ENCODE measurements around the gene MSX1.

The MSX1 gene

DNA sequence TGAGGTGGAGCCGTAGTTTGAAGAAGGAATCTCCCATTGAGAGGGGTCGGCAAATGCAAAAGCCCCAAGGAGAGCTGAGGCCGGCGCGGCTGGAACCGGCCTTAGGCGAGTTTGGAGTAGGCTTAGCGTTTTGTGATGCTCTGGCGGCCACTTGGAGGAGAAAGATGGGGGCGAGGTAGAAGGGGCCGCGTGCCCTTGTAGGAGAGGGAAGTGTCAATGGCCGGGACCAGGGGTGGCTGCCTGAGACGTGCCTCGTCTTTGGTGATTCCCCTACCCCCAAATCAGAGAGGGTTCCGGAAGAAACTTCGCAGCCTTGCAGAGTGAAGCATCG is 11.7 kb downstream of the MSX1 start:
- no peak for DNase-seq

DNA sequence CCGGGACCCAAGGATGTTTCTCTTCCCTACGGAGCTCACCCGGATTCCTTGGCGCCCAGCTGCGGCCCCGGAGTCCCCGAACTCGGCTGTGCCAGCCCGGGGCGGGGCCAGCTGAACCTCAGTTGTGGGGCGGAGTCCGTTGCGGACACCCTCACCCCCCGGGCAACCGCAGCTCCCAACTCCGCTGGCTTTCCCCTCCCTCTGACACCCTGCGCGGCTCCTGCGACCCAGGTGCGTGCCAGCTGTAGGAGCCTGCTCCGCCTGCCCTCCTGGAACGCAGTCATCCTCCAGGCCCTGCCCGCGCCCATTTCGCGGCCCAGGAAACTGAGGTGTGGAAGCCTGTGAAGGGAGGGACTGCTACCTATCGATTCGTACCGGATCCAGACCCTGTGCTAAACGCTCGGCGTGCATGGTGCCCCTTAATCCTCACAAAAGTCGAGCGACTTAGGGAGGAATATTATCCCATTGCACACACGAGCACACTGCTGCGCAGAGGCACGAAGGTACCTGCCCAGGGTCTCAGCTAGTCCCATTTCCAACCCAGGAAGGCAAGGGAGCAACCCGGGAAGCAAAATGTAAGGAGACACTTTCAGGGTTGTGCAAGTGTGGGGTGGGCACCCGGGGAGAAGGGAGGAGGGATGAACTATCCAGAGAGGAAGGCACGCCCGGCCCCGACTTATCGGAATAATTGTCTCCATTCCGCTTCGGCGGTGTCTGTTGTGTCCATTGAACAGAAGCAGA is 12.3 kb downstream of the MSX1 start:
- no peak for DNase-seq

DNA sequence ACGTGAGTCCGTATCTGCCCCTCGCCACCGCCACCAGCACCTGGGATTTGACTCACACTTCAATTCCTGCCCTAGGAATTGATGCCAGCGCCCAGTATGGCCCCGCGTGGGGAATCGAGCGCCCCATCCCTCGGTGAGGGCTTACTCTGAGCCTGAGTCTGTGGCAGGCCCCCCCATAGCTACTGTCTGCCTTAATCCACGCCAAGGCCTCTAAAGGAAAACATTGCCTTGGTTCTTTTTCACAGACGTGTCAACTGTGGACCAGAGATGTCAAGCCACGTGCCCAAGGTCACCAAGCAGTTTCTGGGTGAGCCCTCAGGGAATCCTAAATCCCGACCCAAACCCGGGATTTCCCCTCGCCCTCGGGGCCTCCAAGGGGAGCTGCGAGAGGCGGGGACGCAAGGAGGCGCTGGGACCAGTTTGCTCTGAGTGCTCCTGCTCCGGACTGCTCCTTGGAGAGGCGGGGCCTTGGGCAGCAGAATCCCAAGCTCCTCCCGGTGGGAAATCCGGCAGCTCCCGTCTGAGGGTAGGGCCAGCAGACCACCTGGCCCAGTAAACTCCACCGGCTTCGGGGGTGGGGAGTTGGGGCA is 12.9 kb downstream of the MSX1 start:
- DNase-seq, result no peak

DNA sequence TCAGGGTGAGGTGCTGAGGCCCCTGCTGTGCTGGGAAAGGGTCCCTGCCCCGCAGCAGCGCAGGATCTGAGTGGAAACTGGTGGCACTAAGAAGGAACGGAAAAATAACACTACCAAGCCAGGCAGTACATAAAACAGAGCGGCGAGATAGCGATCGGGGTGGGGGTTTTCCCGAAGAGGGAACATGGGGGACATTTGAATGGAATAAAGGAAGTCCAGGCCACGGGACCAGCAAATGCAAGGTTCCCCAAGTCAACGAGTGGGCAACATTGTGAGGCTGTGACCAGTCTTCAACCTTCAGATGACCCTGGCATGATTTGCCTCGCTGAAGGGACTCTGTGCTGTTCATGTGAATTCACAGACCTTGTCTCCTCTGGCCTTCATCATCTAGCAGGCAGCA is 13.7 kb downstream of the MSX1 start:
- no peak for DNase-seq

DNA sequence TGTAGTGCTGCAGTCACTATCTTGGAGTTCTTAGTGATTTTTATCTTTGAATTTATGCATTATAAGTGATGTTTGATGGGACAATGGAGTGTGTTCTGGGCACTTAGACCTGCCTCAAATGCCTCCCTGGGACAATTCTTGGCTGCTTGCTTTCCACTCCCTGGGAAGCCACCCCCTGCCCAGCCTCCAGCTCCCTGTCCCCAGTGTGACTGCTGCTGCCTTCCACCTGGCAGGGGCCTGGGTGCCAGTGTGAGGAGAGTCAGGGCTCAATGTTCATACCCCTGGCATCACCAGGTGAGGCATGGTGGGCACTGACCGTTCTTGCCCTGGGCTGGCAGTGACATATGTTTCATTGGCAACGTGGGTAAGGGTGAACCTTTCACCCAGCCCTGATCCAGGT is 14.8 kb downstream of the MSX1 start:
- no peak for DNase-seq

DNA sequence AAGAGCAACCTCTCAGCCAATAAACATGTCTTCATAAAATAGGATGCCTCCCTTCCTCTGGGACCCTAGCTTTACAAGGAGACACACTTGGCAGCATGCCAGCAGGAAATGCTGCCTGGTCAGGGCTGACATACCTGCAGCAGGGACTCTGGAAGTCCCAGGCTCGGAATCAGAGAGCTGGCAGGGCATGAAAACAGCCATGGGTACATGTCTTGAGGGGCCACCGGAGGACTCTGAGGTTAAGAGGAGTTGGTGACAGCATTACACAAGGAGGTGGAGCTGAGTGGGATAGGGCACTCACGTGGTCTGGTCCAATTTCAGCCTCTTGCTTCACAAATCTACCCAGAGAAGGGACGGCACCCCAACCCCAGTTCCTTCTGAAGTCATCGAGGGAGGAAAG is 15.7 kb downstream of the MSX1 start:
- DNase-seq, result no peak

DNA sequence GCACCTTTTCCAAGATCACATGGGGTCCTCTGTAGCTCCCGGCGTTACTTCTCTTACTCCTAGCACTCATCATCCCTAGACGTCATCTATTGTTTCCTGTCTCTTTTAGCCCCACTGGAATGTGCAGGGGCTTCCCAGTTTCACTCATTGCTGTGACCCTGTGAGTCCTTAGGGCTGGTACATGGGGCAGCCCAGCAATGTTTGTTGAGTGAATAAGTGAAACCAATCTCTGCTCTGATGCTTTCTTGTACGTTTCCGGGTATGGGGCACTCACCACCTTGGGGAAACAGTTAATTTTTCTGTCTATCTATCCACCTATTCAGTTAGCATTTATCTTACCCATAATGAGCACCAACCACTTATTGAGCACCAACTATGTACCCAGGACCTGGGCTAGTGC is 16.1 kb downstream of the MSX1 start:
- DNase-seq, result no peak

DNA sequence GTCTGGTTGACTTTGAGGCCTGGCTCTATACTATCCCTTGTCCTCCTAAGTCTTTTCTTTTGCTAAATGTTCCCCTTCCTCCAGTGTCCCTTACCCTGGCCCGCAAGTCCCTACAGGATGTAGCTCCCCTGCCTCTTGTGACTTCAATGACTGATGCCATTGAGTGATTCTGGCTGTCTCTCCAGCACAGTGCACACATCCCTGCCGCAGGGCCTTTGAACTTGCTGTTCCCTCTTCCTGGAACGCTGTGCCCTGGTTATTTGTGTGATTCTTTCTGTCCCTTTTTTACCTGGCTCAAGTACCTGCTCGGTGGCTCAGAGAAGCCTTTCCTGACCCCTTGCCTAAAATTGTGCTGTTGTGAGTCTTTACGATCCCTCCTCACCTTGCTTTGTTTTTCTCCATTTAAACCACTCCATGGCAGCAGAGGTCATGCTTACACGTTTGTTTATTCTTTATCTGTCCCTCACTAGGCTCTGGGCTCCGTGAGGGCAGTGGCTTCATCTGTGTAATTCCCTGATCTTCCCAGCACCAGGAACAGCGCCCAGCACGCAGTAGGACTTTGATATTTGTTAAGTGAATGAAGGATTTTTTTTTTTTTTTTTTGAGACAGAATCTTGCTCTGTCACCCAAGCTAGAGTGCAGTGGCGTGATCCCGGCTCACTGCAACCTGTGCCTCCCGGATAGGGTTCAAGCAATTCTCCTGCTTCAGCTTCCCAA is 17.6 kb downstream of the MSX1 start:
- no peak for DNase-seq

DNA sequence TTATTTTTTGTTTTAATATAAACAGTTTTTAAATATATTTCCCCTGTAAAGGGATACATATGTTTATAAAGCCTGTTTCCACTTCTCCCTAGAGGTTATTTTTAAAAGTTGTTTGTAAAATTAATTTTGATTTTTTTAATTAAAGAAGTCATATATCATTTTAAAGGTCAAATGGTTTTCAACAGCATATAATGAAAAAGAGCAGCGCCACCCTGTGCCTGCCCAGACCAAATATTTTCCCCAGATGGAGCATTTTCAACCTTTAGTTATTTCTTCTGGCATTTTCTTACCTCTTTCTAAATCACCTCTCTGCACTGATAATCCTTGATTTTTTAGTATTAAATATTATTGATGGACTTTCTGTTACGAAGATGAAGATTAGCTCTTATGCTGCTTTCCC is 21.0 kb downstream of the MSX1 start:
- DNase-seq, result no peak

DNA sequence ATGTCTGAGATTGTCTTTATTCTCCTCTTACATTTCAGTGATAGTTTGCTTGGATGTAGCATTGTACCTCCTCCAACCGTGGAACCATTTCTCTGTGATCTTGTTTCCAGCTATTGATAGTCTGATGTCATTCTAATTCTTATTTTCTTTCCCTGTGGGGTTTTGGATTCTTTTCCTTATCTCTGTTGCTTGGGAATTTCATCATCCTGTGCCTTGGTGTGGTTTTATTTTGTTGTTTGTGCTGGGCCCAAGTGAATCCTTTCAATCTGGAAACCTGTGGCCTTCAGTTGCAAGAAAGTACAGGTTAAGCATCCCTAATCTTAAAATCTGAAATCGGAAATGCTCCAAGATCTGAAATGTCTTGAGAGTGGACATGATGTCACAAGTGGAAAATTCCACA is 22.0 kb downstream of the MSX1 start:
- no peak for DNase-seq

DNA sequence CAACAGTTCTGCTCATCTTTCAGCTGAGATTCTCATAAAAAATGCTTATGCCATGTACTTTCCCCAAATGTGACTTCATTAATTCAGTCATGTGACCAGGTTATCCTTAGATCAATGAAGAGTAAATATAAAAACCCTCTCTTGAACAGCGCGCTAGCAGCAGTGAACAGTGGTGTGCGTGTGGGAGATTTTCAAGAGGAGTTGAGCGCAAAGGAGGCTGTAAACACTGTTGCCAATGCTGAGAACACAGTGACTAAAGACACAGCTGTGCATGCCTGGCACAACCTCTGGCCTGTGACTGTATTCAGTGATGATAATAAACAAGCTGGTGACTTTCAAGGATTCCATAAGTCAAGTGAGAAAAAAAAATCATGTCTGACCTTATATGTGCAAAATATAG is 25.1 kb downstream of the MSX1 start:
- DNase-seq, result no peak

DNA sequence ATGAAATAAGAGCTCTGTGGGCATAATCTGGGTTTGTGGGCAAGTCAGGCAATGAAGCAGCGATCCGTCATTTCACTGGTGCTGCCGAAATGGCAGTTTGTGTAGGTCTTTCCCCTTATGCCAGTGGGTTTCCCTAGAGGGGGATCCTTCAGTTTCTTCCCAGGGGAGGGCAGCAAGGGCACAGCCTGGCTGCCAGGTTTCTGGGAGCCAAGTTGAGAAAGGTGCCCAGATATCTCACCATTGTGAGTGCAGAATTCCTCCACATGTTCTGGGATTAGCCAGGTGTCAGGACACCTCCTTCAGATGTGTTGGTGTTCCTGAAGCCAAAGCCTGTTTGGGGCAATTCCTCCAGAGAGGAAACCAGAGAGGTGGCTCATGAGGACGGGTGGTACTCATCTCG is 28.0 kb downstream of the MSX1 start:
- no peak for DNase-seq

DNA sequence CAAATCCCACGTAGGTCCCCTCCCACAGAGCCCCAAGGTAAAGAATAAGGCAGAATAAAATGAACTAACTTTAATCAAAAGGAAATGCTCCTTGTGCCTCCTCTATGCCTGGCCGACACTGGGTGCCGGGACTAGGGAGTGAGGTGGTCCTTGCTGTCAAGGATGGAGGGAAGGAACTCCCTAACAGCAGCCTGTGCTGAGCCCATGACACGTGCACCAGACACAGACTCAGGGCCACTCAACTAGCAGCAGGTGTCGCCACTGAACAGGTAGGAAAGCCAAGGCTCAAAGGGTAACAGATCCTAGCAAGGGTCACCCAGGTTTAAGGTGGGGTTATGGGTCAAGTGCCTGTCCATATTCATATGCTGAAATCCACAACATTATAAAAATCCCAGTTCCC is 29.2 kb downstream of the MSX1 start:
- DNase-seq, result no peak

DNA sequence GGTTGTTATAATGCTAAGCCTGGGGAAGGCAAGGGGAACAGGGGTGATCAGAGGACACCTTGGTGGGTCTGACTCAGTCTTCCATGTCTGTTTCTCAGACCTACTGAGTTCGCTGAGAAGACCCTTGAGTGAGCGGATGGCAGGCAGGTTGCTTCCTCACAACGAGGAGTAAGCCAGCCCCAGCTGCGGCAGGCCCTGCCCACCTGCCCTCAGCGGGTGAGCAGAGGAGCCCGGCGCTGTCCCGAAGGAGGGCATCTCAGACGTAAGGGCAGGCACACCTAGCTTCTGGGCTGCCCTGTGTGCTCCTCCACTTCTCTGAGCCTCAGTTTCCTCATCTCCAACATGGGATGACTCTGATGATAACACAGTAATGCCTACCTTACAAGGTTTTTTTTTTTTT is 30.3 kb downstream of the MSX1 start:
- no peak for DNase-seq

DNA sequence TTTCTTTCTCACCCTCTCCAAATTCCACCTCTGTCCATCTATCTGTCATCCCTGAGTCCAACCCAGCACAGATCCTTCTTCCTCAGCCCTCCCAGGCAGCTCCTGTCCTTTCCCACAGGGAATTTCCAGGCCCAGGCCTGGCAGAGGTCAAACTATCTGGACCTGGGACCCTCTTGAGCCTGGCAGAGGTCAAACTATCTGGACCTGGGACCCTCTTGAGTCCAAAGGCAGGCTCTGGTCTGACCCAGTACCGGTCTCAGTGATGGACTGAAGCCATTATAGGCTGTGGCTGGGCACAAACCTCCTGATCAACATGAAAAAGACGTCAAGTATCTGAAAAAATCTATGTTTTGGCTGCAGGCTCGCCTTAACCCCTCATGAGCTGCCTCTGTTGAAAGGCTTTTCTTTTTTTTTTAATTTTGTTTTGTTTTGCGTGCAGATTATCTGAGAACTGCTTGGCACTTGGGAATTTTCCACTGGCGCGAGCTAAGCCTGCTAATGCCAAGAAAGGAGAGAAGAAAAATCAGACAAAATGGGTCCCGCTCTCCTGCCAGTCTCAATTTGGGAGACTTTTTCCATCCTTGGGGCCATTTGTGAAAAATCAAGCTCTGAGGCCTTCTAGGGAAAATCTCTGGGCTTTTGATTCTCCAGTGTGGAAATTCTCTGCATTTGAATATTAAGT is 31.2 kb downstream of the MSX1 start:
- no peak for DNase-seq

DNA sequence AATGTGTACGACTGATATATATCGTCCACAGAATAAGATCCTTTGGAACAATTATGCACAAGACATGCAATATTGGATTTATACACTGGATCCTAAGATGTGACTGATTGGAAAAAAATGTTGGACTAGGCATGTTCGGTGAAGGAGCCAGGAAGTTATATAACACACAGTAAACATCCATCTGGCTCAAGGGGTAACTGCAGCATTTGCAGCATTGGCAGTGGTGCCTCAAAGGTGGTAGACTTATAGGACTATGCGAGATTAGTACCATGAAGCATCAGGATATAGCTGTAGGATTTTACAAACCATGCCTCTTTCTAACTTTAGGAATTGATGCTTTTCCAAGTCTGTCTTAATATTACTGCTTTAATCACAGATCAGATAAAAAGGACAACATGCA is 34.3 kb downstream of the MSX1 start:
- DNase-seq, result no peak

DNA sequence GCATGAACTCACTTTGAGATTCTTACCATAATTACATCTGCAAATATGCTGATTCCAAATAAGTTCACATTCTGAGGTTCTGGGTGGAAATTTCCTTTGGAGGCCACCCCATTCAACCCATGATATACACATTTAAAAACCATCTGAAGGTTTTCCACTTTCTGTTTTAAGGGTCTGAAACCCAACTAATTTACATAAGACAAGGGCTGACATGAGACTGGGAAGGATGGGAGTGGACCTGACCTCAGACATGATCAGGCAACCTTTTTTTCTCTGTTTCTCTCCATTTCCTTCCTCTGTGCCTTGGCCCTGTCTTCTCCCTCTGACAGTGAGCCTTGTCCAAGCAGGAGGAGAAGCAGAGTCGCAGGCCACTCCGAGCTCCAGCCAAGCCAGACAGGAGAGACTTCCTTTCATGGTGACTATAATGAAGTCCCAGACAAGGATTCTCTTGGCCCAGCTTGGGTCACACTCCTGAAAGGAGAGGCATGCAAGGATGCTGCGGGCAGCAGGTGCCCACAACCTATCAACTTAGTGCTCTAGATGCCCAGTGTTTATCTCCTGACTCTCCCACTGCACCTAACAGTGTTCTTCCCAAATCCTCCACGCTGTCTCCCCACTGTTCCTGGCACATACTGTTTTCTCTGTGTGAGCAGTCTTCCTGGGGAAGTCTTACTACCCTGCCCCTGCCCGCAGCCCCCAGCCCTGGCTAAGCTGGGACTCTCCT is 39.9 kb downstream of the MSX1 start:
- DNase-seq, result no peak

DNA sequence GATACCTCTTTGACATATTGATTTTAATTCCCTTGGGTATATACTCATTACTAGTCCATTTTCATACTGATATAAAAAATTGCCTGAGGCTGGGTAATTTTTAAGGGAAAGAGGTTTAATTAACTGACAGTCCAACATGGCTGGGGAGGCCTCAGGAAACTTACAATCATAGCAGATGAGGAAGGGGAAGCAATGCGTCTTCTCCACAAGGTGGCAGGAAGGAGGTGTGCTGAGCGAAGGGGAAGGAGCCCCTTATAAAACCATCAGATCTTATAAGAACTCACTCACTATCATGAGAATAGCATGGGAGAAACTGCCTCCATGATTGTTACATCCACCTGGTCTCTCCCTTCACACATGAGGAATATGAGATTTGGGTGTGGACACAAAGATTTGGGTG is 42.4 kb downstream of the MSX1 start:
- no peak for DNase-seq

DNA sequence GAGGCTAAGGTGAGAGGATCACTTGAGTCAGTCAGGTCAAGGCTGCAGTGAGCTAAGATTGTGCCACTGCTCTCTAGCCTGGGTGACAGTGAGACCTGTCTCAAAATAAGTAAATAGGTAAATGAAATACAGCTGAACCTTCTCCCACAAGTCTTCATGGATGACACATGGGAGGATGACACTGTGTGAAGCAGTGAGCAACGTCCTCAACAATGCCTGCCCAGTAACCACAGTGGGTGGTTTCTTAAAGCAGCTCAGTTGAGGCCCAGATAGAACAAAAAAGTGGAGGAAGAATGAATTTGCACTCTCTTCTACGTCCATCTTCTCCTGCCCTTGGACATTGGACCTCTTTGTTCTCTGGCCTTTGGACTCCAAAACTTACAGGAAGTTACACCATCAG is 52.7 kb downstream of the MSX1 start:
- no peak for DNase-seq

DNA sequence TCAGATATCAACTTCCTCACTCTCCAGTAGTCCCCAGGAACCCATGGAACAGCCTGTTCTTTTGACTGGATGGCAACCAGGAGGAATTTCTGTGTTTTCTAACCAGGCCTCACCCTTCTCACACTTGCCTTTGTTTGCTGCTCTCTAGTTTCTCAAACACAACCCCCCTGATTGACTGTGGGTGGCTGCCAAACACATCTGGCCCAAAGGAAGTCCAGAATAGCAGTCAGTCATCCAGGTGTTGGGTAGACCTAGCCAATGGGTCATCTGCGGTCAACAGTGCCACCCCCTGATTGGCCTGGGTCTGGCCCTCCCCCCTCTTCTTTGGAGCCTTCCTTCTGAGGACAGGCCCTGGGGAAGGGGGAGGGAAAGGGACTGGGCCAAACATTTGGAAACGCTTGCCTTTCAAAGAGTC is 53.7 kb downstream of the MSX1 start:
- no peak for DNase-seq

Measured in NCI-H1092 (cell line).